ENCODE measurements around the gene IL11RA.
A peak's percentile ranks its signal among the peaks of the same experiment; 100 is the strongest.

IL11RA gene

DNA sequence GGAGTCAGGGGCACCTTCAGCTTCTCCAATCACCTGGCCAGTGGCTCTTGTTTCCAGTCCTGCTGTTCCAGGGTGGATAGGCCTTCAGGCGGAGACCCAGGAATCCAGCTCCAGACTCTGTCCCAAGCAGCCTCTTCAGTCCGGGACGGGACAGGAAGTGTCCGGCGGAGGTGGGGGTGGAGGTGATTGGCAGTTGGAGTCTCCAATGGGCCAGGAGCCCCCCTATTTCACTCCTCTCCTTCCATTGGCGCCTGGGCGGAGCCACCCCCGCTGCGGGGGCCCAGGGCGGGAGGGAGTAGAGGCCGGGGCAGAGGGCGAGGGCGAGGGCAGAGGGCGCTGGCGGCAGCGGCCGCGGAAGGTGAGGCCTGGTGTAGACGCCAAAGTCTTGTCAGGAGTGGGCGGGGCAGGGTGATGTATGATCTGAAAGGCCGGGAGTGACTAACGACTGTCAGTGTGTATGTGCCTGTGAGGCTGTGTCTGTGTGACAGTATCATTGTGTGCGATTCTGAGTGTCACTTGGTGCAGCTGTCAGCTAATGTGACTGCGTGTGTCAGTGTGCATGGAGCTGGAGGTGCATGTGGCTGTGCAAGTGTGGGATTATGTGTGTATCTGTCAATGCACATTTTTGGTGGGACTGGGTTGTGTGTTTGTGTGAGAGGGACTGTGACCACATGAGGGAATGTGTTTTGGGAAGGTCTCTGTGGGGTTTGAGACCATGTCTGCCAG is at the start of gene IL11RA:
IL11RA (plus strand) TSS at position 310 of the 726 bp plus-strand sequence. CDS start 3,033 bp downstream, outside the sequence.
- TF ChIP-seq, protein P1, sequence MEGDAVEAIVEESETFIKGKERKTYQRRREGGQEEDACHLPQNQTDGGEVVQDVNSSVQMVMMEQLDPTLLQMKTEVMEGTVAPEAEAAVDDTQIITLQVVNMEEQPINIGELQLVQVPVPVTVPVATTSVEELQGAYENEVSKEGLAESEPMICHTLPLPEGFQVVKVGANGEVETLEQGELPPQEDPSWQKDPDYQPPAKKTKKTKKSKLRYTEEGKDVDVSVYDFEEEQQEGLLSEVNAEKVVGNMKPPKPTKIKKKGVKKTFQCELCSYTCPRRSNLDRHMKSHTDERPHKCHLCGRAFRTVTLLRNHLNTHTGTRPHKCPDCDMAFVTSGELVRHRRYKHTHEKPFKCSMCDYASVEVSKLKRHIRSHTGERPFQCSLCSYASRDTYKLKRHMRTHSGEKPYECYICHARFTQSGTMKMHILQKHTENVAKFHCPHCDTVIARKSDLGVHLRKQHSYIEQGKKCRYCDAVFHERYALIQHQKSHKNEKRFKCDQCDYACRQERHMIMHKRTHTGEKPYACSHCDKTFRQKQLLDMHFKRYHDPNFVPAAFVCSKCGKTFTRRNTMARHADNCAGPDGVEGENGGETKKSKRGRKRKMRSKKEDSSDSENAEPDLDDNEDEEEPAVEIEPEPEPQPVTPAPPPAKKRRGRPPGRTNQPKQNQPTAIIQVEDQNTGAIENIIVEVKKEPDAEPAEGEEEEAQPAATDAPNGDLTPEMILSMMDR (conservative IDR thresholded peaks at IDR 0.05; ENCODE audit: control insufficient read depth, insufficient read depth, low read depth, low read length) = no peak
- peak within 1 kb of the TSS; percentile 54 for H3K4me3 ChIP-seq (ENCODE audit: control insufficient read depth, low read depth, low read length)
- DNase-seq (ENCODE audit: low read depth) = peak; percentile 86

DNA sequence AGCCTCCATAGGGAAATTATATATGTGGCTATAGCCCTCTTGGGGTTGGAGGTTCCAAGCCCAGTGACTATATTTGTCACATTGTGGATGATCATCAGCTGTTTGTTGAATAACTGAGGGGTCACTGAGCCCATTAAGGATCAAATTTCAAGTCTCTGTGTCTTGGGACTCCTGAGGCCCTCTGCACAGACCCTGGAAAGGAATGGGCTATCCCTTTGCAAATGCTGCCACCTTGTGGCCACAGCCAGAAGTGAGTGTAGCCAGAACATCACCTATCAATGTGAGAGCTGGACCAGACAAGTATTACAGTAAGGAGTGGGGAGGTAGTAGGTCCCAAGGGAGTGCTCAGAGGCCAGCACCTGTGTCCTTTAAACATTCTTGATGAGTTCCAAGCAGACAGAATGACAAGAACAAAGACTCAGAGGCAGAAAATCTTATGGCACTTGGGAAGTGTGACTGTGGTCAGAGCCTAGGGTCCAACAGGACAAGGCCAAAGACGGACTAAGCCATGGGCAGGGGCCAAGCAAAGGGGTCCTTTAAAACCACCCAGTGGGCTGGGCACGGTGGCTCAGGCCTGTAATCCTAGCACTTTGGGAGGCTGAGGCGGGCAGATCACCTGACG is 48.3 kb upstream of the IL11RA start:
- no peak overlapping the region for H3K4me3 ChIP-seq (ENCODE audit: control insufficient read depth, low read depth, low read length)
- peak; percentile 69 for DNase-seq (ENCODE audit: low read depth)
- TF ChIP-seq, protein P1 (conservative IDR thresholded peaks at IDR 0.05; ENCODE audit: control insufficient read depth, insufficient read depth, low read depth, low read length) = peak; percentile 97

DNA sequence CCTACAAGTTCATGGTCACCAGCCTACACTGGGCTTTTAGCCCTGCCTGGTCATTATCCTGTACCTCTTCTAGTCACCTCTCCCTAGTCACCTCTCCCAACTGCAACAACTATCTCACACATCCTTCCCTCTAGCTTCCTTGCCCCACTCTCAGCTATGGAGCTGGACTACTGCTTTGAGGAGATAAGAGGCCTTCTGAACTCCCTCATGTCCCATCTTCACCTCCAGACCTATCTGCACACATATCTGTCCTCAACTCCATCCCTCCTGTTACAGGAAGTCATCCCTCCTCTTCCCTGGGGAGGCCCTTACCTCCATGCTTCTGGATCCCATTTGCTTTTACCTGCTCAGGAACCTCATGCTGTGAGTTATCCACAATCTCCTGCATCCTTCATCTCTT is 45.8 kb upstream of the IL11RA start:
- TF ChIP-seq, protein P1 (conservative IDR thresholded peaks at IDR 0.05; ENCODE audit: control insufficient read depth, insufficient read depth, low read depth, low read length) = no peak
- DNase-seq (ENCODE audit: low read depth) = no peak
- no peak overlapping the region for H3K4me3 ChIP-seq (ENCODE audit: control insufficient read depth, low read depth, low read length)

- DNase-seq (ENCODE audit: low read depth) = no peak
- TF ChIP-seq, protein P1 (conservative IDR thresholded peaks at IDR 0.05; ENCODE audit: control insufficient read depth, insufficient read depth, low read depth, low read length) = no peak
- H3K4me3 ChIP-seq (ENCODE audit: control insufficient read depth, low read depth, low read length) = no peak overlapping the region
Observed at GRCh38 chr9:34606905-34607304, 45.1 kb upstream of the IL11RA start.

DNA sequence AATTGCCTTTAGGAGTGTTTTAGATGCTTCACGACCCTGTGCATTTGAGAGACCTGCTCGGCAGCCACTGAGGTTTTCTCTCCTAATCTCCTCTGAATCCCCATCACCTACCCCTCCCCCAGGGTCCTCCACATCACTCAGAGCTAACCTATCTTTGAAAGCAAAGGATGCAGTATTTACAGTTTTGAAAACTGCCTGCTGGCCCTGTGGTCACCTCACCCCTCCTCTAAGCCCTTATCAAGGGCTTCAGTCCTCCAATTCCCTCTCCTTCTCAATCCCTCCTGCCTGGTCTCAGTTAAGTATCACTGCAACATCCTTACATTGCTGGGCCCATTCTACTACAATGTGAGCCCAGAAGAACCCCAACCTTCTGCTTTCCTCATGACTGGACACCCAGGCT is 44.7 kb upstream of the IL11RA start:
- no peak for DNase-seq (ENCODE audit: low read depth)
- TF ChIP-seq, protein P1 (conservative IDR thresholded peaks at IDR 0.05; ENCODE audit: control insufficient read depth, insufficient read depth, low read depth, low read length) = no peak
- H3K4me3 ChIP-seq (ENCODE audit: control insufficient read depth, low read depth, low read length) = no peak overlapping the region

GRCh38 chr9:34610434-34611206 is 41.4 kb upstream of the IL11RA start:
- H3K4me3 ChIP-seq (ENCODE audit: control insufficient read depth, low read depth, low read length) = peak overlapping the region; percentile 88
- TF ChIP-seq, protein P1 (conservative IDR thresholded peaks at IDR 0.05; ENCODE audit: control insufficient read depth, insufficient read depth, low read depth, low read length) = no peak
- DNase-seq (ENCODE audit: low read depth) = no peak
